Upper lobe of right lung (tissue), 1 donor: ENCODE data around the gene MSTO1. TPM values are rescaled to one million over a fixed set of nuclear protein-coding genes. Genes with fewer than 3 reads are reported as not detected.
A peak's percentile ranks its signal among the peaks of the same experiment; 100 is the strongest.

Source experiments
- ATAC-seq: fragments of 200-7000 bp; cut with Tn5 transposase; one replicate; pipeline ENCODE4 v1.9.1; 2020; ENCODE audit warnings: mild to moderate bottlenecking, moderate library complexity
- DNase-seq: peaks from one replicate; pipeline ENCODE4 v3.0.0-alpha.2; 2020
- H3K27ac ChIP-seq: fragments of 200-600 bp; one replicate; pipeline ENCODE4 v1.8.0; 2022
- H3K27me3 ChIP-seq: fragments of 200-600 bp; one replicate; pipeline ENCODE4 v1.8.0; 2022; ENCODE audit warnings: mild to moderate bottlenecking
- H3K36me3 ChIP-seq: fragments of 200-600 bp; one replicate; pipeline ENCODE4 v1.8.0; 2022
- H3K4me1 ChIP-seq: fragments of 200-600 bp; one replicate; pipeline ENCODE4 v1.8.0; 2022
- H3K4me3 ChIP-seq: fragments of 200-600 bp; one replicate; pipeline ENCODE4 v1.8.0; 2022; ENCODE audit warnings: mild to moderate bottlenecking
- H3K9me3 ChIP-seq: fragments of 200-600 bp; one replicate; pipeline ENCODE4 v1.8.0; 2022
- intact Hi-C: fragments of 100-400 bp; cut with DNase I; formaldehyde crosslinking; loops from one replicate; pipeline ENCODE4 v1.11.0; 2022
- total RNA-seq: library from RNA; stranded (reverse); fragmentation: NEBNext Ultra II Directional; extraction: Animal tissue kit (Norgen Biotek cat#: 25700); gene quantifications from one replicate; pipeline ENCODE4 v1.2.1, GENCODE V29; 2021
- TF ChIP-seq, protein P1 (sequence below): fragments of 200-600 bp; IDR thresholded peaks from one replicate; pipeline ENCODE4 v1.8.0; 2022; ENCODE audit warnings: antibody characterized with exemption
- donor health status: DM: no; HTN: yes; CAD: no; lungs with severe emphysema.

The MSTO1 gene
- total RNA-seq, 1 donor from 2014 or later = 25.4 TPM

DNA sequence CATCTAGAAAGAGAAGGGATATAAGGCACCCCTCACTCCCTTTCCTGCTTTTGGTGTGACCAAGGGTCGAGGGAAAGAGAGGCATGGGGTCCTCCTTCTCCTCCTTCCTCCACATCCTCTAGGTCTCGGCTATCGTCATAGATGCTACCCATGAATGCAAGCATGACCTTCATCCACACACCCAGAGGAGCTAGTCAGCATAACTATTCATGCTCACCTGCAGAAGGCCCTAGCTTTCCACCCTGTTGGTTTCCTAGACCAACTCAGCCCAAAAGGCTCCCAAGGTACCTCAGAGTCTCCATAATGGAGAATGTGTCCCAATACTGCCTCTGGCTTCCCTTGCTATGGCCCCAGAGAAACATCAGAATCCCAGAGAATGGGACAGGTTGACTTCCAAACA is 33.2 kb downstream of the MSTO1 start:
- TF ChIP-seq, protein P1, sequence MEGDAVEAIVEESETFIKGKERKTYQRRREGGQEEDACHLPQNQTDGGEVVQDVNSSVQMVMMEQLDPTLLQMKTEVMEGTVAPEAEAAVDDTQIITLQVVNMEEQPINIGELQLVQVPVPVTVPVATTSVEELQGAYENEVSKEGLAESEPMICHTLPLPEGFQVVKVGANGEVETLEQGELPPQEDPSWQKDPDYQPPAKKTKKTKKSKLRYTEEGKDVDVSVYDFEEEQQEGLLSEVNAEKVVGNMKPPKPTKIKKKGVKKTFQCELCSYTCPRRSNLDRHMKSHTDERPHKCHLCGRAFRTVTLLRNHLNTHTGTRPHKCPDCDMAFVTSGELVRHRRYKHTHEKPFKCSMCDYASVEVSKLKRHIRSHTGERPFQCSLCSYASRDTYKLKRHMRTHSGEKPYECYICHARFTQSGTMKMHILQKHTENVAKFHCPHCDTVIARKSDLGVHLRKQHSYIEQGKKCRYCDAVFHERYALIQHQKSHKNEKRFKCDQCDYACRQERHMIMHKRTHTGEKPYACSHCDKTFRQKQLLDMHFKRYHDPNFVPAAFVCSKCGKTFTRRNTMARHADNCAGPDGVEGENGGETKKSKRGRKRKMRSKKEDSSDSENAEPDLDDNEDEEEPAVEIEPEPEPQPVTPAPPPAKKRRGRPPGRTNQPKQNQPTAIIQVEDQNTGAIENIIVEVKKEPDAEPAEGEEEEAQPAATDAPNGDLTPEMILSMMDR = no peak
- intact Hi-C loops = no loop called here

GRCh38 chr1:155645034-155645598 is 35.1 kb downstream of the MSTO1 start:
- Histone ChIP-seq H3K9me3 (no peaks in the 10 kb centered on the region), H3K27ac (no peak overlapping the region), H3K4me3 (no peak overlapping the region), H3K27me3 (no peaks in the 10 kb centered on the region), H3K36me3 (no peaks in the 10 kb centered on the region), H3K4me1 (peaks cover 10% of the 10 kb centered on the region)
- intact Hi-C loops = no loop called here
- no peak for ATAC-seq
- TF ChIP-seq, protein P1 = no peak
- no peak for DNase-seq

More for the DNA sequence above, 33.2 kb downstream of the MSTO1 start:
- Histone ChIP-seq H3K4me3 (no peak overlapping the region), H3K4me1 (peaks cover 3% of the 10 kb centered on the region), H3K9me3 (no peaks in the 10 kb centered on the region), H3K27me3 (no peaks in the 10 kb centered on the region), H3K27ac (no peak overlapping the region), H3K36me3 (no peaks in the 10 kb centered on the region)
- ATAC-seq = no peak
- DNase-seq = no peak

DNA sequence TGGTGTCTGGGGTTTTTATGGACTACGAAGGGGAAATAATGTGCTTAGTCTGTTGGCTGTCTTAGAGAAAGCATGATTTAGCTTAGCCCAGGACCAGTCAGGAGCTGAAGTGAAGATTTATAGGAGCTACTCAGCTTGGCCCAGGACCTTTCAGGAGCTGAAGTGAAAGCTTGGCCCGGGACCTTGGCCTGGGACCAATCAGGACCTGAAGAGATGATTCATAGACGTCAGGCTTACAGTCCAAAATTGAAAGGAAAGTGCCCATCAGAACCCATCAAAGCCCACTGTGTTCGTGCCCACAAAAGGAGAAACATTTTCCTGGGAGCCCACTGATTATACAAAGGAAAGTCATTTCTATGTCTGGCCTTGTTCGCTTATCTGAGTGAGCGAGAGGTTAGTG is 35.6 kb downstream of the MSTO1 start:
- H3K9me3 ChIP-seq = no peaks in the 10 kb centered on the region
- ATAC-seq (no peak), DNase-seq (no peak)
- H3K4me1 ChIP-seq = peaks cover 10% of the 10 kb centered on the region
- no peak overlapping the region for H3K4me3 ChIP-seq
- H3K27ac ChIP-seq = no peak overlapping the region
- H3K36me3 ChIP-seq = no peaks in the 10 kb centered on the region
- no peaks in the 10 kb centered on the region for H3K27me3 ChIP-seq
- intact Hi-C loops = no loop called here
- TF ChIP-seq, protein P1 = no peak

DNA sequence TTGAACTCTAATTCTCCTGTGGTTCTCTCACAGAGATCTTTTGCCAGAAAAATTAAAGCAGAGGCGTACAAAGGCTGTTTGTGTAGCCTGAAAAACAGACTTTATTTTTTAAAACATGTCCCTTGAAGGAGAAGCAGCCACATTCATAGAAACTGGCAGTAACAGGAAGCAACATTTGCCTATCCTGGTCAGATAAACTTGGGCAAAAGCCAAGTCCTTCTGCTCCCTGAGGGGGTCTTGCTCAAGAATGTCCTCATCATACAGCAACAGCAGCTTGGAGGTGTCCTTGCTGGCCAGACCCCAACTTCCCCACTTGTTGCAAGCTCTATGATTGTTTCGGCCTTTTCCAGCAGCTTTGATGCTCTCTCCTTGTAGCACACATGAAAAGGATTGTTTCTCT is 36.3 kb downstream of the MSTO1 start:
- Histone ChIP-seq H3K4me1 (peaks cover 10% of the 10 kb centered on the region), H3K27me3 (no peaks in the 10 kb centered on the region), H3K9me3 (no peaks in the 10 kb centered on the region), H3K4me3 (no peak overlapping the region), H3K36me3 (no peaks in the 10 kb centered on the region), H3K27ac (no peak overlapping the region)
- ATAC-seq (no peak), DNase-seq (no peak)
- intact Hi-C loops = no loop called here
- TF ChIP-seq, protein P1 = no peak

DNA sequence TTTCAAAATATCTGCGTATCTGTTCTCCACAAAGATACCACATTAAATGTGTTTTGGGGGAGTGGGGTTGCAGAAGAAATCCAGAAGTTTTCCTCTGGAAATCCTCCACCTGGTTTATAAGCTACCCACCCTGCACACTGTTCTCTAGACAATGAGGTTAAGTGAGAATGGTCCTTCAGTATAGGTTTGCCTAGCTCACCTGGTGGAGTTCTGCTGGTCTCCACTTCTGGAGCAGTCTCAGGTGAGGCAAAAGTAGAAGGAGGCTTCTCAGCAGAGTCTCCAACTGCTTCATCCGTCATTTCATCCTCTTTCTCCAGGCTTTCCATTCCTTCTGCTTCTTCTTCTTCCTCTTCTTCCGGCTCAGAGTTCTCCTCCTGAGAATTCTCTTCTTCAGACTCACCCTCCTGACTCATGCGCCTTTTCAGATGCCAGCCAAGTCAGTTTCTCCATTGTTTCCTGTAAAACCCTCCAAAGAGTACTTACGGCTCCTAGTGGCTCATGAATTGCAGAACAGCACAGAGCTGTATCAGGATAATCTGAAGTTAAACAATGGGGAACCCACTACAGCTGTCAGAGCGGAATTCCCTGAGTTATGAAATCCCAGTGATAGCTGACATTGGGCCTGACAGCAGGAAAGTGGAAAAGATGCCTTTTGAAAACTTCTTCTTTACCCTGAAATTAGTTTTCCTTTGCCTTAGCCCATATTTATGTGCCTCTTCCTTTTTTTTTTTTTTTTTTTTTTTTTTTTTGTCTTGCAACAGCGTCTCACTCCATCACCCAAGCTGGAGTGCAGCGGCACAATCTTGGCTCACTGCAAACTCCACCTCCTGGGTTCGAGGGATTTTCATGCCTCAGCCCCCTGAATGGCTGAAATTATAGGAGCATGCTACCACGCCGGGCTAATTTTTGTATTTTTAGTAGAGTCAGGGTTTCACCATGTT is 38.5 kb downstream of the MSTO1 start:
- Histone ChIP-seq H3K27me3 (no peaks in the 10 kb centered on the region), H3K27ac (peak overlapping the region; percentile 47), H3K4me1 (peaks cover 10% of the 10 kb centered on the region), H3K4me3 (no peak overlapping the region), H3K36me3 (no peaks in the 10 kb centered on the region), H3K9me3 (no peaks in the 10 kb centered on the region)
- TF ChIP-seq, protein P1 = peak; percentile 46
- DNase-seq (no peak), ATAC-seq (peak; percentile 91)
- intact Hi-C loops = no loop called here
